HCT116 (cell line): ENCODE results near the gene SNUPN.
"Not testable (repeated sequence)": the region's sequence is repeated elsewhere in the genome, so short reads cannot be mapped to it uniquely, and the experiment has no call there.

Experiments
- ELF1 ChIP-seq: IDR thresholded peaks from 2 replicates; pipeline ENCODE4 v1.6.1; 2012; ENCODE audit warnings: low read depth, borderline replicate concordance
- EZH2phosphoT487 ChIP-seq: fragments of 200-600 bp; IDR thresholded peaks from 2 replicates; pipeline ENCODE4 v1.6.1; 2018; ENCODE audit warnings: antibody characterized with exemption, borderline replicate concordance
- POLR2AphosphoS5 ChIP-seq: IDR thresholded peaks from 2 replicates; pipeline ENCODE4 v1.6.1; 2011; ENCODE audit warnings: mild to moderate bottlenecking, low read depth, low read length, moderate library complexity
- SP1 ChIP-seq: IDR thresholded peaks from 2 replicates; pipeline ENCODE4 v1.6.1; 2012; ENCODE audit warnings: low read depth
- ZFX ChIP-seq: fragments of 450-650 bp; IDR thresholded peaks from 2 replicates; pipeline ENCODE4 v1.6.1; 2017
- TF ChIP-seq, protein P1 (sequence below), 3 experiments: fragments of 200-600 bp in 1 of 3; sonication (generic) in 1 of 3; IDR thresholded peaks in 2 of 3; conservative IDR thresholded peaks in 1 of 3; 2 replicates each; pipeline ENCODE4 v1.5.1; 2012 to 2017; ENCODE audit warnings: low read depth in 2 of 3, low read length in 2 of 3, antibody characterized with exemption in 1 of 3, borderline replicate concordance in 1 of 3, control low read depth in 1 of 3, mild to moderate bottlenecking in 1 of 3, mixed read lengths in 1 of 3, mixed run types in 1 of 3, moderate library complexity in 1 of 3; ENCODE audit not compliant: insufficient read depth in 1 of 3

DNA sequence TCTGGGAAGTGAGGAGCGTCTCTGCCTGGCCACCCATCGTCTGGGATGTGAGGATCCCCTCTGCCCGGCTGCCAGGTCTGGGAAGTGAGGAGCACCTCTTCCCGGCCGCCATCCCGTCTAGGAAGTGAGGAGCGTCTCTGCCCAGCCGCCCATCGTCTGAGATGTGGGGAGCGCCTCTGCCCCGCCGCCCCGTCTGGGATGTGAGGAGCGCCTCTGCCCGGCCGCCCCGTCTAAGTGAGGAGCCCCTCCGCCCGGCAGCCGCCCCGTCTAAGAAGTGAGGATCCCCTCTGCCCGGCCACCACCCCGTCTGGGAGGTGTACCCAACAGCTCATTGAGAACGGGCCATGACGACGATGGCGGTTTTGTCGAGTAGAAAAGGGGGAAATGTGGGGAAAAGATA is 66.6 kb downstream of the SNUPN start:
- TF ChIP-seq, protein P1, sequence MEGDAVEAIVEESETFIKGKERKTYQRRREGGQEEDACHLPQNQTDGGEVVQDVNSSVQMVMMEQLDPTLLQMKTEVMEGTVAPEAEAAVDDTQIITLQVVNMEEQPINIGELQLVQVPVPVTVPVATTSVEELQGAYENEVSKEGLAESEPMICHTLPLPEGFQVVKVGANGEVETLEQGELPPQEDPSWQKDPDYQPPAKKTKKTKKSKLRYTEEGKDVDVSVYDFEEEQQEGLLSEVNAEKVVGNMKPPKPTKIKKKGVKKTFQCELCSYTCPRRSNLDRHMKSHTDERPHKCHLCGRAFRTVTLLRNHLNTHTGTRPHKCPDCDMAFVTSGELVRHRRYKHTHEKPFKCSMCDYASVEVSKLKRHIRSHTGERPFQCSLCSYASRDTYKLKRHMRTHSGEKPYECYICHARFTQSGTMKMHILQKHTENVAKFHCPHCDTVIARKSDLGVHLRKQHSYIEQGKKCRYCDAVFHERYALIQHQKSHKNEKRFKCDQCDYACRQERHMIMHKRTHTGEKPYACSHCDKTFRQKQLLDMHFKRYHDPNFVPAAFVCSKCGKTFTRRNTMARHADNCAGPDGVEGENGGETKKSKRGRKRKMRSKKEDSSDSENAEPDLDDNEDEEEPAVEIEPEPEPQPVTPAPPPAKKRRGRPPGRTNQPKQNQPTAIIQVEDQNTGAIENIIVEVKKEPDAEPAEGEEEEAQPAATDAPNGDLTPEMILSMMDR (IDR thresholded peaks at IDR 0.05 in 2 of 3, conservative IDR thresholded peaks at IDR 0.05 in 1 of 3; ENCODE audit: borderline replicate concordance in 1 of 3, insufficient read depth in 1 of 3, low read depth in 2 of 3, low read length in 2 of 3): not testable (repeated sequence)
- TF ChIP-seq EZH2phosphoT487, SP1, POLR2AphosphoS5, ZFX, ELF1: not testable (repeated sequence)
